PC-3 (cell line): Measurements from ENCODE around the gene DENND6B.

ENCODE experiments used
- EZH2 ChIP-seq: fragments of 300-600 bp; sonication (generic); IDR thresholded peaks from one replicate; pipeline ENCODE4 v1.6.1; 2017; ENCODE audit warnings: antibody characterized with exemption, mild to moderate bottlenecking, low read length; ENCODE audit not compliant: unreplicated experiment
- EZH2phosphoT487 ChIP-seq: fragments of 300-600 bp; sonication (generic); IDR thresholded peaks from 2 replicates; pipeline ENCODE4 v1.6.1; 2018; ENCODE audit warnings: mild to moderate bottlenecking, antibody characterized with exemption, low read length, borderline replicate concordance
- TF ChIP-seq, protein P1 (sequence below): fragments of 300-600 bp; sonication (generic); conservative IDR thresholded peaks from 2 replicates; pipeline ENCODE4 v1.5.1; 2017; ENCODE audit warnings: antibody characterized with exemption, low read depth, mild to moderate bottlenecking, low read length

DNA sequence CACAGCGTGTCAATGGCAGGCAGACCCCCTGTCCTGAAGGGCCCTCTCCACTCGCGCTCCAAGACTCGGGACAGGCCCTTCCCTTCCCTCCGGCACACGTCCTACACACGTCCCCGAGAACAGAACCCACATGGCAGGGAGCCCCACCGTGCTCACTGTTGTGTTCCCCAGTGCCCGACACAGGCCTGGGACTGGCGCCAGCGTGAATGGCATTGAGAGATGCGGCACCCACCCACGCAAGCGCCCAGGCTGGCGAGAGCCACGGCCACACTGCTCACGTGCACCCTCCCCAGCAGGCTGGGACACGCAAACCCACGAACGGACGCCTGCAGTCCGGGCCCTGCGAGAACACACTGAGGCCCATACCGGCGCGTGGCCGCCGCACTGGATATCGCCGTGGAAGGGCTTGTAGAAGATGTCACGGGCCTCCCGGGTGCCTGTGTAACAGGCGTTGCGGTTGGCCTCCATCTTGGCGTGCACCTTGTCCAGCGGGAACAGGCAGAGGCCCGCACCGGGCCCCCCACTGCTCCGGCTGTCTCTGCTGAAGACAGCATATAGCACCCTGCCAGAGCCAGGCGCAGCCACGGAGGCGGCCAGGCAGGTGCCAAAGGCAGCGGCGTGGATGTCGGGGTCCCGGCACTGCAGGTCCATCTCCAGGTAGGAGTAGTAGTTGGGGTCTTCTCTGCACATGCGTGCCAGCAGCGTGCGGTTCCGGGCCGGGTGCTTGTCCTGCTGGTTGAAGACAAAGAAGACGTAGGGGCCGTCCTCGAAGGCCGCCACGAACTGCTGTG lies 37.5 kb downstream of the DENND6B start:
- TF ChIP-seq, protein P1, sequence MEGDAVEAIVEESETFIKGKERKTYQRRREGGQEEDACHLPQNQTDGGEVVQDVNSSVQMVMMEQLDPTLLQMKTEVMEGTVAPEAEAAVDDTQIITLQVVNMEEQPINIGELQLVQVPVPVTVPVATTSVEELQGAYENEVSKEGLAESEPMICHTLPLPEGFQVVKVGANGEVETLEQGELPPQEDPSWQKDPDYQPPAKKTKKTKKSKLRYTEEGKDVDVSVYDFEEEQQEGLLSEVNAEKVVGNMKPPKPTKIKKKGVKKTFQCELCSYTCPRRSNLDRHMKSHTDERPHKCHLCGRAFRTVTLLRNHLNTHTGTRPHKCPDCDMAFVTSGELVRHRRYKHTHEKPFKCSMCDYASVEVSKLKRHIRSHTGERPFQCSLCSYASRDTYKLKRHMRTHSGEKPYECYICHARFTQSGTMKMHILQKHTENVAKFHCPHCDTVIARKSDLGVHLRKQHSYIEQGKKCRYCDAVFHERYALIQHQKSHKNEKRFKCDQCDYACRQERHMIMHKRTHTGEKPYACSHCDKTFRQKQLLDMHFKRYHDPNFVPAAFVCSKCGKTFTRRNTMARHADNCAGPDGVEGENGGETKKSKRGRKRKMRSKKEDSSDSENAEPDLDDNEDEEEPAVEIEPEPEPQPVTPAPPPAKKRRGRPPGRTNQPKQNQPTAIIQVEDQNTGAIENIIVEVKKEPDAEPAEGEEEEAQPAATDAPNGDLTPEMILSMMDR = no peak
- TF ChIP-seq EZH2phosphoT487 (no peak), EZH2 (no peak)
